Measurements from ENCODE around the gene FEM1B. TPM values are rescaled to one million over a fixed set of nuclear protein-coding genes. Genes with fewer than 3 reads are reported as not detected.

FEM1B gene
- total RNA-seq, 4 donors from 2014 or later, result 25.1 to 64.7 (median 43.0) TPM

- in situ Hi-C loops (cut with MboI; ENCODE audit: low pct_ligation_motif_present in 1 of 4, low pct_unique_long_range_greater_than_20kb in 1 of 4, low sequenced_read_pairs in 3 of 4), result loop anchor here in 2 of 4 donors (25.0 kb wide), 2 partner anchors 346 to 371 kb away; no protein-coding TSS in a partner anchor
- Histone ChIP-seq H3K27ac (no peak overlapping the region), H3K4me3 (no peak overlapping the region), H3K27me3 (no peaks in the 10 kb centered on the region), H3K4me1 (no peaks in the 10 kb centered on the region), H3K36me3 (no peaks in the 10 kb centered on the region), H3K9me3 (no peaks in the 10 kb centered on the region)
- intact Hi-C loops (cut with DNase I; ENCODE audit: low total_unique reads), result loop anchor here (10.0 kb wide), 1 partner anchor 239 kb away; no protein-coding TSS in a partner anchor
- TF ChIP-seq POLR2A (IDR thresholded peaks at IDR 0.05), result no peak
- TF ChIP-seq CTCF (IDR thresholded peaks at IDR 0.05), result peak in 2 of 5 experiments; percentile 18 to 19
- 73 to 76% methylated on average over 2 to 16 of the region's 17 CpGs for WGBS, 2 donors (ENCODE audit: low coverage in 1 of 2)
- no peak for DNase-seq
Measured at GRCh38 chr15:68316061-68316804, 38.7 kb downstream of the FEM1B start.

DNA sequence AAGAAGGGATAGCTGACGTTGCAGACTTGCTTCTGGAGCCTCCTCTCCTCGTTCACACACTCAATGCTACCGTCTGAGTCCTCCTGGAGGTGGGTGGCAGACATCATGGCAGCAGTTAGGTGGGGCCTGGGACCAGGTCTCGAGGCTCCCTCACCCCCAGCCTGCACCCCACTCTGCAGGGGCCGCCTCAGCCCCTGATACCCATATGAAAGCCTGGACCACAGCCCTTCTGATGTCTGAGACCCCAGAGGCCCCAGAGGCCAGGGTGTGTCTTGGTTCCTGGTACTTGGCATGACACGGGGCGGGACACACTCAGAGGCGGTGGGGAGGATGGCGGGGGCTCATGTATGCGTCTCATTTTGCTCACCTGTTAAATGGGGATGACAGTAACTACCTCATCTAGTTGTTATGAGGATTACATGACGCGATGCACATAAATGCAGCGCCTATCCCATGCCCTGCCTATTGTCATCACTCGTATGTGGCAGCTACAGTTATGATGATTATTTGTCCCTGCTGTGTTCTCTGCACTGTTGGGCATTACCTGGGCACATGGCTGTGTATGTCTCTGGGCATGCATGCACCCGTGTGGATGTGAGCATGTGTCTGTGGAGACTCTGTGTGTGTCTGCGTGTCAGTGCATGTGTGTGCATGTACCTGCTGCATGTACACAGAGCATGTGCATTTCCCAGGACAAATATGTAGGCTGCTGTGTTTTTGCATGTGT lies 39.9 kb downstream of the FEM1B start:
- Histone ChIP-seq H3K4me3 (no peak overlapping the region), H3K27me3 (no peaks in the 10 kb centered on the region), H3K27ac (no peak overlapping the region), H3K36me3 (no peaks in the 10 kb centered on the region), H3K9me3 (no peaks in the 10 kb centered on the region), H3K4me1 (no peaks in the 10 kb centered on the region)
- DNase-seq, result no peak
- intact Hi-C loops (cut with DNase I; ENCODE audit: low total_unique reads) (loop anchor here (10.0 kb wide), 1 partner anchor 237 kb away; no protein-coding TSS in a partner anchor), in situ Hi-C loops (cut with MboI; ENCODE audit: low pct_ligation_motif_present in 1 of 4, low pct_unique_long_range_greater_than_20kb in 1 of 4, low sequenced_read_pairs in 3 of 4) (loop anchor here in 2 of 4 donors (25.0 kb wide), 2 partner anchors 345 to 370 kb away; no protein-coding TSS in a partner anchor)
- 79% methylated on average over 16 of the region's 16 CpGs; no CpG with 5 or more reads in 1 of the 2 donors for WGBS, 2 donors (ENCODE audit: low coverage in 1 of 2)
- TF ChIP-seq POLR2A (IDR thresholded peaks at IDR 0.05) (no peak), POLR2AphosphoS5 (IDR thresholded peaks at IDR 0.05) (no peak), CTCF (IDR thresholded peaks at IDR 0.05) (no peak), EP300 (IDR thresholded peaks at IDR 0.05; ENCODE audit: low read depth) (no peak)

DNA sequence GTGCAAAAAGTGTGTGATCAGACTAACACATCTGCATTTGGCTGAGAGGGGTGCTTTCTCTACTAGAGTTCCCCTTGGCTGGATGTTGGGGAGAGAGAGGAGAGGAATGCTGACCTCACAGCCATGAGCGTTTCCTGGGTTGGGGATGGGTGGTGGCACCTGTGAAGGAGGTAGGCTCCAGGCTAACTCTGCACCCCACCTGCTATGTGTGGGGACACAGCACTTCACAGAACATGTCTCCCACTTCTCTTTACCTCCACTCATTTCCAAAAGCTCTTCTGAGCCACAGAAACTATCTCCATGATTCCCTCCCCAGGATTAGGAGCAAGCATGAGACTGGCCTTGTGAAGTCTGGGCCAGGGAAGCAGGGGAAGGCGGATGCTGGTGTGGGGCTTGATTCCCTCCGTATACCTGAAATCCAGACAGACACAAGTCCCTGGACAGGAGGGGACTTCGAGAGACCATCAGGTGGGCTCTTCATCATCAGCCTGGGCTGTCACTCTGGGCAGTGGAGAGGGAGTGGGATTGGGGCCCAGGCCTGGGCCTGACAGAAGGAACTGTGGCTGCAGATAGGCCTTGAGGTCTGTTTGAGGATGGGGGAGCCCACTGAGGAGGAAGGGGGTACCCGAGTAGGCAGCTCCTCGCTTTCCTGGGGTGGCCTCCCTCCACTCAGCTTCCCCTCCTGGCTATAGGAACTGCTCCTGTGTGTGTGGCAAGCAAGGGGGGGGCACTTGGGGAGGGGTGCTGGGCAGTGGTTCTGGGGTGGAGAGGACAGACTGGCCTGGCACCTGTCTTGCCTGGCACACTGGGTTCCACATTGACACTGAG lies 40.7 kb downstream of the FEM1B start:
- Histone ChIP-seq H3K4me1 (no peaks in the 10 kb centered on the region), H3K36me3 (no peaks in the 10 kb centered on the region), H3K9me3 (no peaks in the 10 kb centered on the region), H3K27ac (no peak overlapping the region), H3K27me3 (no peaks in the 10 kb centered on the region), H3K4me3 (no peak overlapping the region)
- no peak for DNase-seq
- in situ Hi-C loops (cut with MboI; ENCODE audit: low pct_ligation_motif_present in 1 of 4, low pct_unique_long_range_greater_than_20kb in 1 of 4, low sequenced_read_pairs in 3 of 4), result loop anchor here in 2 of 4 donors (25.0 kb wide), 2 partner anchors 344 to 369 kb away; no protein-coding TSS in a partner anchor
- intact Hi-C loops (cut with DNase I; ENCODE audit: low total_unique reads), result loop anchor here (10.0 kb wide), 1 partner anchor 237 kb away; no protein-coding TSS in a partner anchor
- TF ChIP-seq EP300 (IDR thresholded peaks at IDR 0.05; ENCODE audit: low read depth) (no peak), POLR2AphosphoS5 (IDR thresholded peaks at IDR 0.05) (no peak), CTCF (IDR thresholded peaks at IDR 0.05) (no peak), POLR2A (IDR thresholded peaks at IDR 0.05) (no peak)
- WGBS, 2 donors (ENCODE audit: low coverage in 1 of 2), result 80 to 81% methylated on average over 1 to 6 of the region's 6 CpGs
